GM21825 (cell line): ENCODE measurements around the gene SSH3.

ENCODE experiments used
- ATAC-seq: cut with Tn5 transposase; IDR thresholded peaks from one replicate; pipeline ENCODE4 v1.9.1; 2021; ENCODE audit warnings: mild to moderate bottlenecking, moderate library complexity; ENCODE audit not compliant: unreplicated experiment

Gene SSH3

DNA sequence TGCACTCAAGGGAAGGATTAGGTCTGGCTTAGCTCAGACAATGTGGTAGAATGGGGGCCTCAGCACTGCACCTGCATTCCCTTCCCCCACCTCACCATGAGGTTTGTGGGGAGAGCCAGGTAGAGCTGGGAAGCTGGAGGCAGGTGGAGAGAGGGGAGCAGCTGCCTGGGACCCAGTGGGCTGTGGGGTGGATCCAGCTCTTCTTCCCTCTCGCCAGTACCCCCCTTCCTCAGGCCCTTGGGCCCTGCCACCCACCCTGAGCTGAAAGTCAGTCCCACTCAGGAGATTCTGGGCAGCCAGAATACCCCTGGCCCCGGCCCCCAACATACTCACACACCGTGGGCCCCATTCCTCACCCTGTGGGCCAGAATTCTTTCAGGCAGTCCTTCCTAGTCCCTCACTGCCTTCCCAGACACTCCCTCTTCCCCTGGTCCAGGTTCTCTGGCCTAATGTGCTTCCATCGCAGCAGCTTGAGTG is 53.1 kb downstream of the SSH3 start:
- no peak for ATAC-seq

- ATAC-seq: no peak
Measured at GRCh38 chr11:67356864-67357561, 53.7 kb downstream of the SSH3 start.

DNA sequence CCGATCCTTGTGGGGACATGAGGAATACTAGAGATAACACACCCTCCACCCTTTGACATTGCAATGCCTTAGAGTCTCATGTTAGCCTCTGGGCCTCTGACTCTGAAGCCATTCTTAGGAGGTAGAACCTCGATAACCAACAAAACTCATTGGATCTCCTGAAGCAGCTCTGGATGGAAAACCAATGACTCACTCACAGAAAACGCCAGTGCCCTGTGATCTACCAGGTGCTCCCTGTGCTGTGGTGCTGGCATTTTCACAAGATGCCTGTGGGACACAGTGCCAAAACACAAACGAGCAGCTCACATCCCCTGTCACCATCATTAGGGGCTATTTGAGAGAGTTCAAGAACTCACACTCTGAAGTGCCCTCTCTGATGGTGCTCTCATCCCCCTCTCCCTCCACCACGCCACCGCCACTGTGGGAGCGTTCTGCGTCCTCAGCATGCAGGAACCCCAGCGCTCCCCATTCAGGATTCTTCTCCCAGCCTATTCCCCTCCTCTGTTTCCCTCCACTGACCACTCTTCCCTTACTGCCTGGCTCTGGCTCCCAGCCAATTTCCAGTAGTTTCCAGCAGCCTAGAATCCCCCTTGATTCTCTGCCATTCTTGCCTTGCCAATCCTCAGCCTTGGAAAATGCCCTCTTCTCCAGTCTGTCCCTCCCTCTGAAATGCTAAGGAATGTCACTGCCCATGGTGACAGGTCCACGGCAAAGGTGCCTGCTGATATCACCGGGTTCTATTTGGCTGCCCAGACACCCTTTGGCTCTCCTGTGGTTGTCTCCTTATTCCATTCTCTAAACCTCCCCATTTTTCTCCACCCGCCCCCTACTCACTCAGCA is 54.7 kb downstream of the SSH3 start:
- no peak for ATAC-seq
